Central memory CD8-positive, alpha-beta T cell (primary cell): ENCODE measurements around the gene SMU1.

Source experiments
- ATAC-seq: fragments of 150-1000 bp; cut with Tn5 transposase; replicated peaks from 2 replicates; pipeline ENCODE4 v1.10.0; 2022; ENCODE audit warnings: mild to moderate bottlenecking, moderate FRiP score, moderate number of reproducible peaks; ENCODE audit not compliant: poor library complexity, severe bottlenecking; ENCODE audit errors: extremely low read depth
- DNase-seq, 2 donors: peaks; one replicate each; pipeline ENCODE4 v3.0.0; 2021; ENCODE audit warnings: low spot score in 2 of 2
- H3K27ac Mint-ChIP-seq: one replicate; pipeline ENCODE4 v1.8.0; 2022; ENCODE audit warnings: low read depth, mild to moderate bottlenecking, moderate library complexity, mixed read lengths
- H3K27me3 Mint-ChIP-seq: one replicate; pipeline ENCODE4 v1.8.0; 2022; ENCODE audit warnings: mixed read lengths
- H3K36me3 Mint-ChIP-seq: one replicate; pipeline ENCODE4 v1.8.0; 2022; ENCODE audit warnings: mild to moderate bottlenecking, moderate library complexity, mixed read lengths; ENCODE audit not compliant: insufficient read depth
- H3K4me1 Mint-ChIP-seq: one replicate; pipeline ENCODE4 v1.8.0; 2022; ENCODE audit warnings: mixed read lengths
- H3K4me3 Mint-ChIP-seq: one replicate; pipeline ENCODE4 v1.8.0; 2022; ENCODE audit warnings: mild to moderate bottlenecking, moderate library complexity, mixed read lengths
- H3K9me3 Mint-ChIP-seq: one replicate; pipeline ENCODE4 v1.8.0; 2022; ENCODE audit warnings: mixed read lengths

Gene SMU1

DNA sequence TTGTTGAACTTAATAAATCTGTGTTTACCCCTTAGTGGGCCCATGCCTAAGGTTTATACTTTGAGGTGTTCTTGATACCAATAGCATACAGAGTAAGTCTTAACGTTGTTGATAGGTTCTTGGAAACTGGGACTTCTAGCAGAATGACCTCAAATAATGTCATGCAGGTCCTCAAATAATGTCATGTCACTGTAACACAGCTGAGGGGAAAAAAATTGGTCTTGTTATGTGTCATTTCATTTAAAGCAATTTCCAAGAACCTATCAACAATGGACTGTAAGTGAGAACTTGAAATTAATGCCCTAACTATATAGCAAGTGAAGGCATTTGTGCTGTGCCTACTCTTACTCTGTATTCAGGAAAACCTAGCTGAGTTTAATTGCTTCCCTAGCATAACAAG, 44.2 kb downstream of the SMU1 start:
- Mint-ChIP-seq H3K9me3 (no peaks in the 10 kb centered on the region), H3K36me3 (peaks cover 91% of the 10 kb centered on the region), H3K4me3 (no peak overlapping the region), H3K27me3 (no peaks in the 10 kb centered on the region), H3K4me1 (peaks cover 53% of the 10 kb centered on the region), H3K27ac (no peak overlapping the region)
- ATAC-seq (no peak), DNase-seq (no peak)

DNA sequence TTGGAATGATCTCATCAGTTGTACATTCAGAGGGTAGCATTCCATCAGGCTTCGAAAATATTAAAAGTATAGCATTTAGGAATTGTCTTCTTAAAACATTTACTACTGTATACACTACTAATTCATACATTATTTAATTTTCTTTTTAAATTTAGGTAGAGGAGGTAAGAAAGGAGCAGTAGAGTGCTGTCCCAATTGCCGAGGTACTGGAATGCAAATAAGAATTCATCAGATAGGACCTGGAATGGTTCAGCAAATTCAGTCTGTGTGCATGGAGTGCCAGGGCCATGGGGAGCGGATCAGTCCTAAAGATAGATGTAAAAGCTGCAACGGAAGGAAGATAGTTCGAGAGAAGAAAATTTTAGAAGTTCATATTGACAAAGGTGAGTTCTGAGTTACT, 46.2 kb downstream of the SMU1 start:
- no peaks in the 10 kb centered on the region for H3K27me3 Mint-ChIP-seq
- no peak for DNase-seq
- peaks cover 90% of the 10 kb centered on the region for H3K36me3 Mint-ChIP-seq
- no peak for ATAC-seq
- no peaks in the 10 kb centered on the region for H3K9me3 Mint-ChIP-seq
- H3K4me3 Mint-ChIP-seq = no peak overlapping the region
- peaks cover 59% of the 10 kb centered on the region for H3K4me1 Mint-ChIP-seq
- H3K27ac Mint-ChIP-seq = peak overlapping the region; percentile 7

DNA sequence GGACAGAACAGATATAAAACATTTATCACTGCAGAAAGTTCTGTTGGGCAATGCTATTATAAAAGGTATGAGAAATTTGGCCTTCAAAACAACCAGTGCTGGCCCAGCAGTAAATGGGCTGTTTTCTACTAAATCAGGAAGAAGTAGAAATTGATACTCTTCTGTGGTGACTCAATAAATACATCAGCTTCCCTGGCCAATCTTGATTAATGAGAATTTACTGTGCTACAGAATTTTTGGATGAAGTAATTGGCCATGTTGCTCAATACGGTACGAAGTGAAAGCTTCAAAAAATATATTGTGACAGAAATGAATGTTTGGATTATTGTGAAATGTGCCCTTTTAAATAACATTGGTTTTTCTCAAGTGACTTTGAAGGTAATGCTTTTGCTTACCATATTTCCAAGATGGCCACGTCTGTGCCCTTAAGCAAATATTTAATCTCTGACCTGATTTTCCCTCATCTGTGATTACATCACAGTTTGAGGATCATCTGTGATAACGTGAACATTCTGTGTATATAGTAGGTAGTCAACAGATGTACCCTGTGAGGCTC, 47.2 kb downstream of the SMU1 start:
- no peak for ATAC-seq
- no peaks in the 10 kb centered on the region for H3K9me3 Mint-ChIP-seq
- peak overlapping the region; percentile 7 for H3K27ac Mint-ChIP-seq
- peaks cover 61% of the 10 kb centered on the region for H3K4me1 Mint-ChIP-seq
- no peaks in the 10 kb centered on the region for H3K27me3 Mint-ChIP-seq
- DNase-seq = no peak
- peak overlapping the region; percentile 23 for H3K4me3 Mint-ChIP-seq
- peaks cover 89% of the 10 kb centered on the region for H3K36me3 Mint-ChIP-seq

GRCh38 chr9:33025572-33026342, 50.7 kb downstream of the SMU1 start:
- ATAC-seq (peak; percentile 45), DNase-seq (peak; percentile 49 to 64)
- H3K27me3 Mint-ChIP-seq = no peaks in the 10 kb centered on the region
- H3K27ac Mint-ChIP-seq = peak overlapping the region; percentile 93
- H3K4me1 Mint-ChIP-seq = peaks cover 65% of the 10 kb centered on the region
- H3K4me3 Mint-ChIP-seq = peak overlapping the region; percentile 89
- peaks cover 57% of the 10 kb centered on the region for H3K36me3 Mint-ChIP-seq
- no peaks in the 10 kb centered on the region for H3K9me3 Mint-ChIP-seq

GRCh38 chr9:33024966-33025571, 51.4 kb downstream of the SMU1 start, which contains the start of gene DNAJA1:
TSS of gene DNAJA1 (plus strand) at chr9:33025273. CDS start at chr9:33026485, 1,212 bp downstream.
- ATAC-seq (peak; percentile 81), DNase-seq (peak; percentile 94 to 96)
- H3K27me3 Mint-ChIP-seq = no peaks in the 10 kb centered on the region
- peak within 1 kb of the TSS; percentile 93 for H3K27ac Mint-ChIP-seq
- H3K4me1 Mint-ChIP-seq = peaks cover 66% of the 10 kb centered on the region
- H3K36me3 Mint-ChIP-seq = peaks cover 57% of the 10 kb centered on the region
- H3K4me3 Mint-ChIP-seq = peak within 1 kb of the TSS; percentile 89
- H3K9me3 Mint-ChIP-seq = no peaks in the 10 kb centered on the region

DNA sequence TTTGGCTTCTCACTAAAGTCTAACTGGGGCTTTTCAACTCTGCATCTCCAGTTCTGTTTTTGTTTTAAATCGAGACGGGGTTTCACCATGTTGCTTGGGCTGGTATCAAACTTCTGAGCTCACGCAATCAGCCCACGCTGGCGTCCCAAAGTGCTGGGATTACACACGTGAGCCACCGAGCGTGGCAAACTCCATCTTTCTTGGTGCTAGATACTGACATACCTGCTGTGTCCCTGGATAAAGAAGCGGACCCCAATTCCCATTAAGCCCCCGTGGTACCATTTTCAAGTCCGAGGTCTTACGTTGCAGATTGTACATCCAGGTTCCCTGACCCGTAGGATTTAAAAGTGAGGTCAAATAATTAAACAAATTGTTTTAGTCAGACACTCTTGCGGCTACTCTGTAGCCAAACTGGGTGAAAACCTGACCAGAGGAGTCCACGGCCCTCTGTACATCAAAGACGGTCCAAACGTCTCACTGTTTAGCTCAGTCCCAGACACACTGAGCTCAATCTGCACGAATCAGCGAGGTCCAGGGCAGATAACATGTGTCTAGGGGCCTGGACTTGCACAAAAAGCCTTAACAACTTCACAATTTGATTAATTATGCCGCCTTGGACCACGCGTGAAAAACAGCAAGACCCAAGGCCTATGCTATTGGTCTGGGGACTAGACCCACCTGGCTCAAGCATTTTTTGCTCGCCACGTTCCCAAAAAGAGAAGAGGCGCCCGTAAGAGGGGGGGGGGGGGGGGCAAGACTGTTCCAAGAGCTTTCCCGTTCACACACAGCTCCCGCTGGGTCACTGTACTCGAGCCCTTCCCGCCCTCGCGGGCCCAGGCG, 52.1 kb downstream of the SMU1 start:
- H3K27ac Mint-ChIP-seq = peak overlapping the region; percentile 93
- peaks cover 61% of the 10 kb centered on the region for H3K4me1 Mint-ChIP-seq
- peak overlapping the region; percentile 89 for H3K4me3 Mint-ChIP-seq
- no peaks in the 10 kb centered on the region for H3K27me3 Mint-ChIP-seq
- ATAC-seq (no peak), DNase-seq (no peak)
- no peaks in the 10 kb centered on the region for H3K9me3 Mint-ChIP-seq
- peaks cover 51% of the 10 kb centered on the region for H3K36me3 Mint-ChIP-seq

- Mint-ChIP-seq H3K27me3 (no peaks in the 10 kb centered on the region), H3K4me3 (peak overlapping the region; percentile 89), H3K36me3 (peaks cover 44% of the 10 kb centered on the region), H3K9me3 (no peaks in the 10 kb centered on the region), H3K27ac (peak overlapping the region; percentile 84), H3K4me1 (peaks cover 56% of the 10 kb centered on the region)
- no peak for ATAC-seq
- DNase-seq = no peak
These were observed 52.8 kb downstream of the SMU1 start for GRCh38 chr9:33023661-33024060.

DNA sequence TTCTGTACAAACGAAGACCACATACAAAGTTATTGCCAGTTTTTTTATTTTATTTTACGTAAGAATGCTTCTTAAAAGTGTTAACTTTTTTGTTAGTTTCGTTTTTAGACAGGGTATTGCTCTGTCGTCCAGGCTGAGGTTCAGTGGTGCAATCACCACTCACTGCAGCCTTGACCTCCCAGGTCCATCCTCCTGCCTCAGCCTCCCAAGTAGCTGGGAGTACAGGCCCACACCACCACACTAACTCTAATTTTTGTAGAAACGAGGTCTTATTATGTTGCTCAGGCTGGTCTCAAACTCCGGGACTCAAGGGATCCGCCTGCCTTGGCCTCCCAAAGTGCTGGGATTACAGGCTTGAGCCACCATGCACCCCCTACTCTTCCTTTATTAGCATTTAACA, 53.7 kb downstream of the SMU1 start:
- no peak for ATAC-seq
- H3K27ac Mint-ChIP-seq = peak overlapping the region; percentile 84
- no peak for DNase-seq
- no peaks in the 10 kb centered on the region for H3K27me3 Mint-ChIP-seq
- H3K36me3 Mint-ChIP-seq = peaks cover 36% of the 10 kb centered on the region
- H3K9me3 Mint-ChIP-seq = no peaks in the 10 kb centered on the region
- H3K4me1 Mint-ChIP-seq = peaks cover 48% of the 10 kb centered on the region
- H3K4me3 Mint-ChIP-seq = peak overlapping the region; percentile 89

DNA sequence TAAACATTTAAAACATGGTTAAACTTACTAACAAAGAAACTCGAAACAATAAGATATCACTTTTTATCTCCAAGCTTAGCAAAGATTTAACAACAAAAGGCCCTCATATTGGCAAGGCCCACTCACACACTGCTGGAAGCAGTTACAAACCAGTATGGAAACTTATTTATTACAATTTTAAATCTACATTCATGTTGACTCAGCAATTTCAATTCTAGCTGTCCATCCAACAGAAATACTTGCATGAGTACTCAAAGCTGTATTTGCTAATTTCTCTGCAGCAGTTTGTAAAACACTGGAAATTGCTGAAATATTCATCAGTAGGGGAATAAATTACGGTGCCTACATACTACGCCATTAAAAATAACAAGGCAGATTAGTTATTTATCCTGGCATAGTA, 54.2 kb downstream of the SMU1 start:
- no peaks in the 10 kb centered on the region for H3K27me3 Mint-ChIP-seq
- peak overlapping the region; percentile 84 for H3K27ac Mint-ChIP-seq
- no peaks in the 10 kb centered on the region for H3K9me3 Mint-ChIP-seq
- DNase-seq = no peak
- ATAC-seq = no peak
- peak overlapping the region; percentile 89 for H3K4me3 Mint-ChIP-seq
- peaks cover 44% of the 10 kb centered on the region for H3K4me1 Mint-ChIP-seq
- H3K36me3 Mint-ChIP-seq = peaks cover 34% of the 10 kb centered on the region

DNA sequence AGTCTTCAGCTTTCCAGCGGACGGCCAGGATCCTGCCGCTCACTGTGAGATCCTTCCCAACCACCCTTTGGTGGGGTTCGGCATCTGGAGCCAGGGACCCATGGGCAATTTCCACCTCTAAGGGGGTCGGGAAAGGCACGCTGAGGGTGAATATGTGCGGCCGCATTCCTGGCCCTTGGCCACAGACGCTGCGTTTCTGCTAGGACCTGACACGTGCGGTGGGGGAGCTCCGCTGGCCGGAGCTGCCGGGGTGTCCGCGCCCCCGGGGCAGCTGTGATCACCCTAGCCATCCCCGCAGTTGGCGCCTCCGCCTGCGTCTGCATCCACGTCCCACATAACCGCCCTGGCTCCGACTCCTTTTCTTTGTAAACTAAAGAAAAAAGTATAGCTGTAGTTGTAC, 56.7 kb downstream of the SMU1 start:
- Mint-ChIP-seq H3K9me3 (no peaks in the 10 kb centered on the region), H3K27me3 (no peaks in the 10 kb centered on the region), H3K27ac (no peak overlapping the region), H3K4me3 (no peak overlapping the region), H3K4me1 (peaks cover 29% of the 10 kb centered on the region), H3K36me3 (peaks cover 12% of the 10 kb centered on the region)
- DNase-seq (no peak), ATAC-seq (no peak)

GRCh38 chr9:33017283-33018041, 59.0 kb downstream of the SMU1 start:
- Mint-ChIP-seq H3K27me3 (no peaks in the 10 kb centered on the region), H3K27ac (no peak overlapping the region), H3K4me1 (peaks cover 9% of the 10 kb centered on the region), H3K4me3 (no peak overlapping the region), H3K36me3 (peaks cover 9% of the 10 kb centered on the region), H3K9me3 (no peaks in the 10 kb centered on the region)
- DNase-seq = no peak
- ATAC-seq = no peak

DNA sequence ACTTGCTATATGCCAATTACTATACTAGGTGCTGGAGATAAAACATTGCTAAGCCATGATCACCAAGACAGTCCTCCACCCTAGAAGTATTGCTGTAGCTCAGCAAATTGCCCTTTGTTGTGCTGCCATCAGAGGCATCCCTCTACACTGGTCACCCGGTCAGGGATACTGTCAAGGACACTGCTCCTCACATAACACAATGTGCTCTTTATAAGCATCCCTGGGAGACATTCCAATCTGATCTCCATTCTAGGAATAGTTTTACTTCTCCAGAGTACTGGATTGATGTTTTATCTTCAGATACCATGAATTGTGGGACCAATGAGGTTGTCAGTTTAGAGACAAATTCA, 61.8 kb downstream of the SMU1 start:
- peaks cover 4% of the 10 kb centered on the region for H3K36me3 Mint-ChIP-seq
- no peaks in the 10 kb centered on the region for H3K9me3 Mint-ChIP-seq
- ATAC-seq (no peak), DNase-seq (no peak)
- no peaks in the 10 kb centered on the region for H3K27me3 Mint-ChIP-seq
- no peaks in the 10 kb centered on the region for H3K4me1 Mint-ChIP-seq
- H3K4me3 Mint-ChIP-seq = no peak overlapping the region
- no peak overlapping the region for H3K27ac Mint-ChIP-seq
